GM12878 (cell line): Measurements from ENCODE around the gene MYO1D. TPM values are rescaled to one million over a fixed set of nuclear protein-coding genes. Genes with fewer than 3 reads are reported as not detected.

ENCODE experiments used
- ATAC-seq: fragments of 200-7000 bp; cut with Tn5 transposase; 3 replicates; pipeline ENCODE4 v1.9.1; 2020; ENCODE audit warnings: mild to moderate bottlenecking, moderate library complexity
- BruUV-seq: library from RNA; stranded (reverse); fragments of 400-500 nt; replicated peaks from 2 replicates; lab custom pipeline; 2021; lab: Mats Ljungman, UMichigan
- CTCF ChIA-PET: fragments of 300-600 bp; sonication (Branson Sonifier 250); formaldehyde crosslinking; extraction: SDS; loops from one replicate; lab custom pipeline; 2021; ENCODE audit warnings: inconsistent platforms; lab: Yijun Ruan, JAX
- POLR2A ChIA-PET: fragments of 350-600 bp; formaldehyde crosslinking; extraction: SDS; loops from one replicate; lab custom pipeline; 2021; ENCODE audit warnings: inconsistent platforms; lab: Charles Lee
- RAD21 ChIA-PET: fragments of 300-600 bp; sonication (Branson Sonifier 250); formaldehyde crosslinking; loops from one replicate; lab custom pipeline; 2023; ENCODE audit warnings: antibody characterized with exemption; ENCODE audit not compliant: unreplicated experiment; lab: Charles Lee
- SMC1A ChIA-PET: fragments of 300-600 bp; sonication (Branson Sonifier 250); formaldehyde crosslinking; loops from one replicate; lab custom pipeline; 2023; ENCODE audit not compliant: unreplicated experiment, uncharacterized antibody; lab: Charles Lee
- DNase-seq: peaks from one replicate; pipeline ENCODE4 v3.0.0-alpha.2; 2011; ENCODE audit warnings: low read depth, low spot score
- FAIRE-seq: peaks from 3 replicates; lab custom pipeline; 2011; peaks lifted over from hg19 to GRCh38; lab: Jason Lieb, UNC
- H2AFZ ChIP-seq: 2 replicates; pipeline ENCODE4 v1.6.0; 2011; ENCODE audit warnings: low read depth, low read length, control low read depth; ENCODE audit not compliant: control insufficient read depth
- H3K27ac ChIP-seq: 2 replicates; pipeline ENCODE4 v1.5.1; 2011; ENCODE audit warnings: control low read depth; ENCODE audit not compliant: control insufficient read depth, insufficient read depth
- H3K27me3 ChIP-seq, 2 experiments: replicated peaks in 1 of 2; 2 replicates each; pipeline versions ENCODE4 v1.6.0 to v1.6.1; 2011; ENCODE audit warnings: low read length in 1 of 2; ENCODE audit not compliant: control insufficient read depth in 2 of 2, insufficient read depth in 2 of 2
- H3K36me3 ChIP-seq, 2 experiments: 2 replicates each; pipeline ENCODE4 v1.5.1; 2011; ENCODE audit warnings: low read length in 1 of 2; ENCODE audit not compliant: control insufficient read depth in 2 of 2, insufficient read depth in 2 of 2
- H3K4me1 ChIP-seq: 2 replicates; pipeline ENCODE4 v1.6.1; 2011; ENCODE audit warnings: mild to moderate bottlenecking, low read length, moderate library complexity, mixed read lengths; ENCODE audit not compliant: control insufficient read depth, insufficient read depth
- H3K4me2 ChIP-seq: 2 replicates; pipeline ENCODE4 v1.6.0; 2011; ENCODE audit warnings: control low read depth; ENCODE audit not compliant: control insufficient read depth, insufficient read depth
- H3K4me3 ChIP-seq: fragments of 200-600 bp; sonication (generic); 2 replicates; pipeline ENCODE4 v1.5.1; 2016
- H3K79me2 ChIP-seq: 2 replicates; pipeline ENCODE4 v1.6.0; 2011; ENCODE audit warnings: low read length; ENCODE audit not compliant: control insufficient read depth, insufficient read depth
- H3K9ac ChIP-seq: 2 replicates; pipeline ENCODE4 v1.8.0; 2011; ENCODE audit warnings: low read length, control low read depth, mixed read lengths; ENCODE audit not compliant: control insufficient read depth, insufficient read depth
- H3K9me3 ChIP-seq: replicated peaks from 3 replicates; pipeline ENCODE4 v1.5.1; 2011; ENCODE audit warnings: mild to moderate bottlenecking, low read length; ENCODE audit not compliant: control insufficient read depth, insufficient read depth
- H4K20me1 ChIP-seq: 2 replicates; pipeline ENCODE4 v1.6.0; 2011; ENCODE audit not compliant: control insufficient read depth, insufficient read depth
- CREM ChIP-seq: IDR thresholded peaks from 2 replicates; pipeline ENCODE4 v1.6.1; 2014; ENCODE audit warnings: antibody characterized with exemption, low read depth
- EED ChIP-seq: sonication (generic); IDR thresholded peaks from 2 replicates; pipeline ENCODE4 v1.6.1; 2016; ENCODE audit warnings: antibody characterized with exemption, low read depth
- ETV6 ChIP-seq, 2 experiments: fragments of 450-650 bp in 1 of 2; IDR thresholded peaks in 1 of 2; conservative IDR thresholded peaks in 1 of 2; 2 replicates each; pipeline ENCODE4 v1.6.1; 2014; ENCODE audit warnings: antibody characterized with exemption in 1 of 2, borderline replicate concordance in 1 of 2, low read depth in 1 of 2, mild to moderate bottlenecking in 1 of 2, moderate library complexity in 1 of 2
- EZH2 ChIP-seq: IDR thresholded peaks from 2 replicates; pipeline ENCODE4 v1.6.1; 2012; ENCODE audit warnings: low read depth, mild to moderate bottlenecking, control low read depth, inconsistent platforms, low read length, borderline replicate concordance; ENCODE audit not compliant: control insufficient read depth
- FOS ChIP-seq: IDR thresholded peaks from 3 replicates; pipeline ENCODE4 v1.6.1; 2011; ENCODE audit warnings: borderline replicate concordance; ENCODE audit not compliant: insufficient read length; ENCODE audit errors: extremely low read depth
- HCFC1 ChIP-seq: fragments of 150-350 bp; IDR thresholded peaks from 2 replicates; pipeline ENCODE4 v1.6.1; 2014; ENCODE audit warnings: low read length
- IKZF2 ChIP-seq, 2 experiments: fragments of 450-650 bp; IDR thresholded peaks; 2 replicates each; pipeline ENCODE4 v1.6.1; 2017; ENCODE audit warnings: mild to moderate bottlenecking in 2 of 2, moderate library complexity in 2 of 2
- MTA2 ChIP-seq: fragments of 450-650 bp; IDR thresholded peaks from 2 replicates; pipeline ENCODE4 v1.6.1; 2016; ENCODE audit warnings: low read depth, mild to moderate bottlenecking, moderate library complexity
- NFIC ChIP-seq: IDR thresholded peaks from 2 replicates; pipeline ENCODE4 v1.6.1; 2012; ENCODE audit warnings: low read depth, mild to moderate bottlenecking, inconsistent platforms, low read length, moderate library complexity
- NFYA ChIP-seq: IDR thresholded peaks from 2 replicates; pipeline ENCODE4 v1.6.1; 2011; ENCODE audit warnings: low read depth, mild to moderate bottlenecking, low read length, improper control_type of control experiment, borderline replicate concordance
- STAT3 ChIP-seq: IDR thresholded peaks from 2 replicates; pipeline ENCODE4 v1.6.1; 2011; ENCODE audit warnings: low read depth, low read length, improper control_type of control experiment
- SUPT20H ChIP-seq: IDR thresholded peaks from 2 replicates; pipeline ENCODE4 v1.6.1; 2011; ENCODE audit warnings: low read depth, mild to moderate bottlenecking, low read length, moderate library complexity, borderline replicate concordance; ENCODE audit not compliant: control insufficient read depth
- TCF3 ChIP-seq: IDR thresholded peaks from 2 replicates; pipeline ENCODE4 v1.6.1; 2012; ENCODE audit warnings: low read depth, mild to moderate bottlenecking, low read length, borderline replicate concordance; ENCODE audit not compliant: insufficient read depth
- WGBS: methylation state at CpG from one replicate; pipeline ENCODE4 v1.1.6; 2016; ENCODE audit warnings: low lambda C conversion rate; ENCODE audit not compliant: insufficient replicate concordance, insufficient coverage; ENCODE audit errors: missing lambda C conversion rate; 5-methylcytosine and 5-hydroxymethylcytosine counted together
- in situ Hi-C: fragments of 300-500 bp; cut with MboI; formaldehyde crosslinking; loops from 9 replicates; pipeline ENCODE4 v1.14.3; 2018; ENCODE audit warnings: mixed read lengths
- intact Hi-C: fragments of 100-400 bp; cut with micrococcal nuclease; formaldehyde crosslinking; loops from one replicate; pipeline ENCODE4 v1.14.2; 2022; ENCODE audit not compliant: unreplicated experiment
- polyA plus RNA-seq, 11 experiments: library from polyadenylated mRNA; depleted of rRNA in 4 of 11; unstranded in 6 of 11; stranded (reverse) in 5 of 11; fragments of >200 nt; fragmentation: Nextera tagmentation in 4 of 11; fragmentation: Illumina TruSeq in 1 of 11; extraction: Ambion mirVana in 4 of 11; extraction: Trizol in 1 of 11; gene quantifications; 1 replicate in 1 of 11; 2 replicates in 10 of 11; pipeline versions ENCODE4 v1.2.1 to v1.2.3, GENCODE V29; 2011 to 2016; ENCODE audit warnings: inconsistent platforms in 2 of 11, missing spikeins in 2 of 11, low read depth in 1 of 11
- total RNA-seq, 4 experiments: library from RNA; depleted of rRNA in 3 of 4; stranded (reverse); fragments of >200 nt in 3 of 4; fragmentation: Illumina TruSeq in 1 of 4; extraction: Trizol in 1 of 4; gene quantifications; 2 replicates each; pipeline versions ENCODE4 v1.2.1 to v1.2.3, GENCODE V29; 2013 to 2021
- TF ChIP-seq, protein P1 (sequence below): fragments of 150-350 bp; IDR thresholded peaks from 2 replicates; pipeline ENCODE4 v1.6.1; 2014; ENCODE audit warnings: mild to moderate bottlenecking, low read depth, low read length

The MYO1D gene
- total and polyA plus RNA-seq, 10 of the 15 experiments (the other 5 are each of a cell fraction or from before 2014, with no cell fraction given) = 1.8 to 37.7 (median 25.4) TPM

DNA sequence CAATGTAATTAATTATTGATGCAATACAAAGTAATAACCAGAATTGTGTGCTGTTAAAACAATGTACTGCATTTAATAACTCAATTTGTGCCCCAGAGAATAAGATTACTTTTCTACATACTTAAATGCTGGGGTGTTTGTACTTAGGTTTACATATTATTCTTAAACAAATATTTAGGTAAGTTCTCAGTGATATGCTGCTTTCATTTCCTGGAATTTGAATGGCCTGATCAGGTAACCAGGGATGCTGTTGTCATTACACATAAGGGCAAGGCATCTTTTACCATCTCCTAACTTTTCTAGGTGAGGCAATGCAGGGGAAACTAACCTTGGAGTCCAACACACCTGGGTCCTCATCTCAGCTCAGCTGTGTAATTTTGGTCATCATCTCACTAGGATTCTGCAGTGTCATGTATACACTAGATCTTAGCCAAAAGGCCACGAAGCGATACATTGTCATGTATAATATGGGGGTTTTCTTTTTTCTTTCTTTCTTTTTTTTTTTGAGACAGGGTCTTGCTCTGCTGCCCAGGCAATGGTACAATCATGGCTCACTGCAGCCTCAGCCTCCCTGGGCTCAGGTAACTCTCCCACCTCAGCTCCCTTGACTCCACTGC lies 45.2 kb downstream of the MYO1D start:
- ChIA-PET SMC1A (interaction anchor here (1.2 to 15.4 kb wide), 6 partner anchors 9 to 307 kb away, joined by 3 to 231 read pairs (median 4); partner anchors contain the start of gene MYO1D), RAD21 (interaction anchor here (1.1 to 12.3 kb wide), 4 partner anchors 30 to 347 kb away, joined by 3 to 198 read pairs (median 25); partner anchors contain the start of gene MYO1D), POLR2A (interaction anchor here (1.0 to 1.5 kb wide), 3 partner anchors 11 to 45 kb away, joined by 4 to 10 read pairs (median 5); partner anchors contain the start of gene MYO1D), CTCF (interaction anchor here (0.7 to 11.8 kb wide), 4 partner anchors 15 to 73 kb away, joined by 3 to 146 read pairs (median 4); partner anchors contain the start of gene MYO1D)
- intact Hi-C loops = no loop called here
- Histone ChIP-seq H3K4me2 (peak overlapping the region; percentile 68), H3K4me1 (peaks cover 69% of the 10 kb centered on the region), H3K4me3 (no peak overlapping the region), H3K9me3 (no peaks in the 10 kb centered on the region; the same call in 2 of the 3 replicates), H3K36me3 (no peaks in the 10 kb centered on the region), H4K20me1 (no peaks in the 10 kb centered on the region), H3K79me2 (peaks cover 20% of the 10 kb centered on the region), H3K9ac (no peak overlapping the region), H3K27ac (no peak overlapping the region; the same call in 1 of the 2 replicates), H2AFZ (no peak overlapping the region), H3K27me3 (no peaks in the 10 kb centered on the region)
- WGBS = 81% methylated on average over 2 of the region's 2 CpGs
- in situ Hi-C loops = no loop called here
- FAIRE-seq (no peak), DNase-seq (no peak)
- TF ChIP-seq STAT3 = no peak
- peak; percentile 2; the same call in 1 of the 2 replicates for TF ChIP-seq MTA2
- TF ChIP-seq, all 136 proteins: peak for 1
- no peak for ATAC-seq
- no TSS peak for BruUV-seq

DNA sequence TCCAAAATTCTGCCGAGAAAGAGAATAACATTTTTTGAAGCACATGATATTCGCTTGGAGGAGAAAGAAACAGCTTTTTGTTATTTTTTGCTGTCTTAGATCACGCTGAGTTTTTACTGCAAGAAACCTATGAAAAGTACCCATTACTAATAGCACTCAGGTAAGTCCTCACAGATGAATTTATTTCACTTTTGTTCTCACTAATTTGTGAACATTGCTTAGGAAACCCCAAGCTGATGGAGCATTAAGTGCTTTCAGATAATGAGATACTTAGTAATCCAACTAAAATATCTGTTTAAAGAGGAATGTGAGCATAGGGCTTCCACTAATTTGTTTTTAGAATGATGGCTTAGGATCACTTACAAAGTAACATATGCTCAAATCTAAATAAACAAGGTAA lies 45.7 kb downstream of the MYO1D start:
- H3K4me1 ChIP-seq = peaks cover 67% of the 10 kb centered on the region
- RAD21 ChIA-PET = interaction anchor here (1.1 to 12.3 kb wide), 3 partner anchors 30 to 307 kb away, joined by 3 to 198 read pairs (median 46); partner anchors contain the start of gene MYO1D
- H3K9ac ChIP-seq = no peak overlapping the region
- H3K27me3 ChIP-seq = no peaks in the 10 kb centered on the region
- H3K4me3 ChIP-seq = no peak overlapping the region
- CTCF ChIA-PET = interaction anchor here (0.7 to 11.8 kb wide), 4 partner anchors 15 to 74 kb away, joined by 3 to 146 read pairs (median 4); partner anchors contain the start of gene MYO1D
- no peaks in the 10 kb centered on the region for H3K36me3 ChIP-seq
- H3K4me2 ChIP-seq = peak overlapping the region; percentile 68
- SMC1A ChIA-PET = interaction anchor here (0.6 to 15.4 kb wide), 8 partner anchors 10 to 307 kb away, joined by 3 to 231 read pairs (median 4); partner anchors contain the start of gene MYO1D
- no peak for FAIRE-seq
- no TSS peak for BruUV-seq
- intact Hi-C loops (no loop called here), in situ Hi-C loops (no loop called here)
- 3% methylated on average over 3 of the region's 3 CpGs for WGBS
- POLR2A ChIA-PET = interaction anchor here (3.6 to 4.8 kb wide), 2 partner anchors 42 to 45 kb away, joined by 23 to 36 read pairs; partner anchors contain the start of gene MYO1D
- H4K20me1 ChIP-seq = no peaks in the 10 kb centered on the region
- no peak for DNase-seq
- H2AFZ ChIP-seq = no peak overlapping the region
- peaks cover 20% of the 10 kb centered on the region for H3K79me2 ChIP-seq
- H3K9me3 ChIP-seq = no peaks in the 10 kb centered on the region; the same call in 2 of the 3 replicates
- peak; percentile 13 for ATAC-seq
- H3K27ac ChIP-seq = peak overlapping the region; percentile 88; the same call in 1 of the 2 replicates
- no peak for TF ChIP-seq HCFC1
- no peak for TF ChIP-seq NFYA
- no peak for TF ChIP-seq FOS
- no peak for TF ChIP-seq EZH2
- no peak for TF ChIP-seq SUPT20H
- TF ChIP-seq IKZF2 (IDR thresholded peaks at IDR 0.05) = no peak
- TF ChIP-seq NFIC = peak; percentile 63; the same call in 1 of the 2 replicates
- no peak for TF ChIP-seq ETV6 (conservative IDR thresholded peaks at IDR 0.05 in 1 of 2, IDR thresholded peaks at IDR 0.05 in 1 of 2; ENCODE audit: borderline replicate concordance in 1 of 2, low read depth in 1 of 2)
- no peak for TF ChIP-seq EED
- 0 out of 2 replicates have a peak, but pooled peaks have one; percentile 12 for TF ChIP-seq CREM
- no peak for TF ChIP-seq TCF3
- TF ChIP-seq, protein P1, sequence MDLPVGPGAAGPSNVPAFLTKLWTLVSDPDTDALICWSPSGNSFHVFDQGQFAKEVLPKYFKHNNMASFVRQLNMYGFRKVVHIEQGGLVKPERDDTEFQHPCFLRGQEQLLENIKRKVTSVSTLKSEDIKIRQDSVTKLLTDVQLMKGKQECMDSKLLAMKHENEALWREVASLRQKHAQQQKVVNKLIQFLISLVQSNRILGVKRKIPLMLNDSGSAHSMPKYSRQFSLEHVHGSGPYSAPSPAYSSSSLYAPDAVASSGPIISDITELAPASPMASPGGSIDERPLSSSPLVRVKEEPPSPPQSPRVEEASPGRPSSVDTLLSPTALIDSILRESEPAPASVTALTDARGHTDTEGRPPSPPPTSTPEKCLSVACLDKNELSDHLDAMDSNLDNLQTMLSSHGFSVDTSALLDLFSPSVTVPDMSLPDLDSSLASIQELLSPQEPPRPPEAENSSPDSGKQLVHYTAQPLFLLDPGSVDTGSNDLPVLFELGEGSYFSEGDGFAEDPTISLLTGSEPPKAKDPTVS = no peak
